ENCODE results near the gene STRN.

Gene STRN

GRCh38 chr2:36819095-36819711, 147.1 kb downstream of the STRN start:
- ATAC-seq = no peak
- TF ChIP-seq PPARA (CRISPR knock-in tag; IDR thresholded peaks at IDR 0.05; ENCODE audit: borderline replicate concordance) (no peak), ARNTL (CRISPR knock-in tag; IDR thresholded peaks at IDR 0.05; ENCODE audit: borderline replicate concordance, low read depth) (no peak)

DNA sequence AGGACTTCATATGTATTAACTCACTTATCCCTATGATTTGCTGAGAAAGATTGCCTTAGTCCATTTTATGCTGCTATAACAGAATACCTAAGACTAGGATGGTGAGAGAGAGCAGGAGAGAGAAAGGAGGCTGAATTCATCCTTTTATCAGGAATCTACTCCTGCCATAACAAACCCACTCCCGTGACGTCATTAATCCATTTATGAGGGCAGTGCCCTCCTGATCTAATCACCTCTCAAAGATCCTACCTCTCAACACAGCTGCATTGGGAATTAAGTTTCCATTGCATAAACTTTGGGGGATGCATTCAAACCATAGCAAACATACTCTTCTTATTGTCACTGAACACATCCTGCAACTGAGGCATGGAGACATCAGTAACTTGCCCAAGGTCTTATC, 147.8 kb downstream of the STRN start:
- ATAC-seq = no peak
- TF ChIP-seq GLIS3 (CRISPR knock-in tag; IDR thresholded peaks at IDR 0.05) (no peak), ZFP3 (CRISPR knock-in tag; IDR thresholded peaks at IDR 0.05) (no peak)

DNA sequence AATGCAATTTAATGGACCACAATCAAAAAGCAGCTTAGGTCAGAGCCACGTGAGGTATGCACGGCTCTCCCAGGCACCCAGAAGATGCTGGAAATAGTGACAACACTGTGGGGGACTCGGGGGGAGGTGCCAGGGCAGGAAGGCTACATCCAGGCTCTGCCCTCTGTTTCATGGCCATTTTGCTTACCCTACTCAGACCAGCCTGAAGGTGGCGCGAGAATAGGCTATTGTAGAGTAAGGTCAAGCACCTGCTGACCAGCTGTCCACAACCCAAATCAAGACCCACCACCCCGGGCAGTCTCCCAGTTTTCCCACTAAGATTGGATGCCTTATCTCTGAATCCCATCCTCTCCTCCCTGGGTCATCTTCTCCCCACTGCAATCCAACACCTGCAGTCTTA, 154.1 kb downstream of the STRN start:
- ATAC-seq = peak; percentile 88

GRCh38 chr2:36811071-36811470, 155.3 kb downstream of the STRN start:
- TF ChIP-seq ZNF70 (CRISPR knock-in tag; IDR thresholded peaks at IDR 0.05) (no peak), ZFP3 (CRISPR knock-in tag; IDR thresholded peaks at IDR 0.05) (no peak), SNAI2 (CRISPR knock-in tag; IDR thresholded peaks at IDR 0.05) (no peak), CSRNP3 (CRISPR knock-in tag; IDR thresholded peaks at IDR 0.05) (no peak)
- ATAC-seq = no peak

More for the DNA sequence above, 154.1 kb downstream of the STRN start:
- TF ChIP-seq CSDC2 (CRISPR knock-in tag; IDR thresholded peaks at IDR 0.05) = no peak
- no peak for TF ChIP-seq ESRRG (CRISPR knock-in tag; IDR thresholded peaks at IDR 0.05)
- no peak for TF ChIP-seq ZNF70 (CRISPR knock-in tag; IDR thresholded peaks at IDR 0.05)
- TF ChIP-seq, protein P1, sequence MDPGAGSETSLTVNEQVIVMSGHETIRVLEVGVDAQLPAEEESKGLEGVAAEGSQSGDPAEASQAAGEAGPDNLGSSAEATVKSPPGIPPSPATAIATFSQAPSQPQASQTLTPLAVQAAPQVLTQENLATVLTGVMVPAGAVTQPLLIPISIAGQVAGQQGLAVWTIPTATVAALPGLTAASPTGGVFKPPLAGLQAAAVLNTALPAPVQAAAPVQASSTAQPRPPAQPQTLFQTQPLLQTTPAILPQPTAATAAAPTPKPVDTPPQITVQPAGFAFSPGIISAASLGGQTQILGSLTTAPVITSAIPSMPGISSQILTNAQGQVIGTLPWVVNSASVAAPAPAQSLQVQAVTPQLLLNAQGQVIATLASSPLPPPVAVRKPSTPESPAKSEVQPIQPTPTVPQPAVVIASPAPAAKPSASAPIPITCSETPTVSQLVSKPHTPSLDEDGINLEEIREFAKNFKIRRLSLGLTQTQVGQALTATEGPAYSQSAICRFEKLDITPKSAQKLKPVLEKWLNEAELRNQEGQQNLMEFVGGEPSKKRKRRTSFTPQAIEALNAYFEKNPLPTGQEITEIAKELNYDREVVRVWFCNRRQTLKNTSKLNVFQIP (CRISPR knock-in tag; IDR thresholded peaks at IDR 0.05; ENCODE audit: borderline replicate concordance, low read depth) = no peak
- TF ChIP-seq, protein P2, sequence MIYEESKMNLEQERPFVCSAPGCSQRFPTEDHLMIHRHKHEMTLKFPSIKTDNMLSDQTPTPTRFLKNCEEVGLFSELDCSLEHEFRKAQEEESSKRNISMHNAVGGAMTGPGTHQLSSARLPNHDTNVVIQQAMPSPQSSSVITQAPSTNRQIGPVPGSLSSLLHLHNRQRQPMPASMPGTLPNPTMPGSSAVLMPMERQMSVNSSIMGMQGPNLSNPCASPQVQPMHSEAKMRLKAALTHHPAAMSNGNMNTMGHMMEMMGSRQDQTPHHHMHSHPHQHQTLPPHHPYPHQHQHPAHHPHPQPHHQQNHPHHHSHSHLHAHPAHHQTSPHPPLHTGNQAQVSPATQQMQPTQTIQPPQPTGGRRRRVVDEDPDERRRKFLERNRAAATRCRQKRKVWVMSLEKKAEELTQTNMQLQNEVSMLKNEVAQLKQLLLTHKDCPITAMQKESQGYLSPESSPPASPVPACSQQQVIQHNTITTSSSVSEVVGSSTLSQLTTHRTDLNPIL (CRISPR knock-in tag; IDR thresholded peaks at IDR 0.05; ENCODE audit: low read depth) = no peak
- TF ChIP-seq PPARA (CRISPR knock-in tag; IDR thresholded peaks at IDR 0.05; ENCODE audit: borderline replicate concordance) = no peak
- TF ChIP-seq ZNF565 (CRISPR knock-in tag; conservative IDR thresholded peaks at IDR 0.05; ENCODE audit: low read depth) = no peak
- TF ChIP-seq OSR1 (CRISPR knock-in tag; IDR thresholded peaks at IDR 0.05) = no peak
- no peak for TF ChIP-seq CSRNP3 (CRISPR knock-in tag; IDR thresholded peaks at IDR 0.05)
- no peak for TF ChIP-seq RARB (CRISPR knock-in tag; IDR thresholded peaks at IDR 0.05)
- no peak for TF ChIP-seq ARNTL (CRISPR knock-in tag; IDR thresholded peaks at IDR 0.05; ENCODE audit: borderline replicate concordance, low read depth)
- no peak for TF ChIP-seq TCF4 (CRISPR knock-in tag; IDR thresholded peaks at IDR 0.05; ENCODE audit: borderline replicate concordance)
- TF ChIP-seq, protein P3, sequence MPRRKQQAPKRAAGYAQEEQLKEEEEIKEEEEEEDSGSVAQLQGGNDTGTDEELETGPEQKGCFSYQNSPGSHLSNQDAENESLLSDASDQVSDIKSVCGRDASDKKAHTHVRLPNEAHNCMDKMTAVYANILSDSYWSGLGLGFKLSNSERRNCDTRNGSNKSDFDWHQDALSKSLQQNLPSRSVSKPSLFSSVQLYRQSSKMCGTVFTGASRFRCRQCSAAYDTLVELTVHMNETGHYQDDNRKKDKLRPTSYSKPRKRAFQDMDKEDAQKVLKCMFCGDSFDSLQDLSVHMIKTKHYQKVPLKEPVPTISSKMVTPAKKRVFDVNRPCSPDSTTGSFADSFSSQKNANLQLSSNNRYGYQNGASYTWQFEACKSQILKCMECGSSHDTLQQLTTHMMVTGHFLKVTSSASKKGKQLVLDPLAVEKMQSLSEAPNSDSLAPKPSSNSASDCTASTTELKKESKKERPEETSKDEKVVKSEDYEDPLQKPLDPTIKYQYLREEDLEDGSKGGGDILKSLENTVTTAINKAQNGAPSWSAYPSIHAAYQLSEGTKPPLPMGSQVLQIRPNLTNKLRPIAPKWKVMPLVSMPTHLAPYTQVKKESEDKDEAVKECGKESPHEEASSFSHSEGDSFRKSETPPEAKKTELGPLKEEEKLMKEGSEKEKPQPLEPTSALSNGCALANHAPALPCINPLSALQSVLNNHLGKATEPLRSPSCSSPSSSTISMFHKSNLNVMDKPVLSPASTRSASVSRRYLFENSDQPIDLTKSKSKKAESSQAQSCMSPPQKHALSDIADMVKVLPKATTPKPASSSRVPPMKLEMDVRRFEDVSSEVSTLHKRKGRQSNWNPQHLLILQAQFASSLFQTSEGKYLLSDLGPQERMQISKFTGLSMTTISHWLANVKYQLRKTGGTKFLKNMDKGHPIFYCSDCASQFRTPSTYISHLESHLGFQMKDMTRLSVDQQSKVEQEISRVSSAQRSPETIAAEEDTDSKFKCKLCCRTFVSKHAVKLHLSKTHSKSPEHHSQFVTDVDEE (CRISPR knock-in tag; IDR thresholded peaks at IDR 0.05) = no peak
- TF ChIP-seq, protein P4, sequence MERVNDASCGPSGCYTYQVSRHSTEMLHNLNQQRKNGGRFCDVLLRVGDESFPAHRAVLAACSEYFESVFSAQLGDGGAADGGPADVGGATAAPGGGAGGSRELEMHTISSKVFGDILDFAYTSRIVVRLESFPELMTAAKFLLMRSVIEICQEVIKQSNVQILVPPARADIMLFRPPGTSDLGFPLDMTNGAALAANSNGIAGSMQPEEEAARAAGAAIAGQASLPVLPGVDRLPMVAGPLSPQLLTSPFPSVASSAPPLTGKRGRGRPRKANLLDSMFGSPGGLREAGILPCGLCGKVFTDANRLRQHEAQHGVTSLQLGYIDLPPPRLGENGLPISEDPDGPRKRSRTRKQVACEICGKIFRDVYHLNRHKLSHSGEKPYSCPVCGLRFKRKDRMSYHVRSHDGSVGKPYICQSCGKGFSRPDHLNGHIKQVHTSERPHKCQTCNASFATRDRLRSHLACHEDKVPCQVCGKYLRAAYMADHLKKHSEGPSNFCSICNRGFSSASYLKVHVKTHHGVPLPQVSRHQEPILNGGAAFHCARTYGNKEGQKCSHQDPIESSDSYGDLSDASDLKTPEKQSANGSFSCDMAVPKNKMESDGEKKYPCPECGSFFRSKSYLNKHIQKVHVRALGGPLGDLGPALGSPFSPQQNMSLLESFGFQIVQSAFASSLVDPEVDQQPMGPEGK (CRISPR knock-in tag; IDR thresholded peaks at IDR 0.05; ENCODE audit: borderline replicate concordance) = no peak
- no peak for TF ChIP-seq ZFP30 (CRISPR knock-in tag; IDR thresholded peaks at IDR 0.05)
- no peak for TF ChIP-seq SNAI2 (CRISPR knock-in tag; IDR thresholded peaks at IDR 0.05)
